Vagina (tissue), 2 donors: ENCODE measurements around the gene ACTR1A.

ENCODE experiments used
- POLR2AphosphoS5 ChIP-seq, 2 donors: sonication (generic); formaldehyde crosslinking; IDR thresholded peaks; one replicate each; pipeline ENCODE4 v1.9.0; 2017; ENCODE audit warnings: antibody characterized with exemption in 2 of 2, mild to moderate bottlenecking in 2 of 2, low read depth in 1 of 2; ENCODE audit not compliant: insufficient read depth in 1 of 2
- TF ChIP-seq, protein P1 (sequence below), 3 experiments: fragments of 450-650 bp in 2 of 3; fragments of 200-600 bp in 1 of 3; sonication (generic) in 1 of 3; IDR thresholded peaks; one replicate each; pipeline ENCODE4 v1.5.1; 2017 to 2019; ENCODE audit warnings: antibody characterized with exemption in 3 of 3, mild to moderate bottlenecking in 2 of 3, moderate library complexity in 2 of 3

DNA sequence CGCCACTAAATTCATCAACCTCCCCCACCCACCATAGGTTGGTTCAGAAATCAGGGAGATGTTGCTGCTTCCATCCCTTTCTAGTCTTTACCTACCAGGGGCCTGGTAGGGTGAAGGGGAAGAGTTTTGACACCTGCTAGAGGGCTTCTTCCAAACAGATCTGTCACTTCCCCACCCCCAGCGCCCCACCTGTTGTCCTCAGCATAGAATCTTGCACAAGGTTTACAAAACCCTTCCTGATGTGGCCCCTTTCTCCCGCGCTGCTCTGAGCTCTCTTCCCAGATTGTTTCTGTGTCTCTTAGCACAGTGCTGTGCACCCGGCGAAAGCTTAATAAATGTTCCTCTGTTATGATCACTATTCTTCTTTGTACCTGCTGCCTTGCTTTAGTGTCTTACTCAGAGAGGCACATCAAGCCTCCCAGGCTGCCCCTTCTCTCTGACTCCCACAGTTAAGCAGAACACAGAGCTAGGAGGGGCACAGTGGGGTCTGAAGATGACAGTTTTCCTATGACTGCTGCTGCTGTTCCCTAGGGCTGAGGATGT is 39.9 kb downstream of the ACTR1A start:
- TF ChIP-seq, protein P1, sequence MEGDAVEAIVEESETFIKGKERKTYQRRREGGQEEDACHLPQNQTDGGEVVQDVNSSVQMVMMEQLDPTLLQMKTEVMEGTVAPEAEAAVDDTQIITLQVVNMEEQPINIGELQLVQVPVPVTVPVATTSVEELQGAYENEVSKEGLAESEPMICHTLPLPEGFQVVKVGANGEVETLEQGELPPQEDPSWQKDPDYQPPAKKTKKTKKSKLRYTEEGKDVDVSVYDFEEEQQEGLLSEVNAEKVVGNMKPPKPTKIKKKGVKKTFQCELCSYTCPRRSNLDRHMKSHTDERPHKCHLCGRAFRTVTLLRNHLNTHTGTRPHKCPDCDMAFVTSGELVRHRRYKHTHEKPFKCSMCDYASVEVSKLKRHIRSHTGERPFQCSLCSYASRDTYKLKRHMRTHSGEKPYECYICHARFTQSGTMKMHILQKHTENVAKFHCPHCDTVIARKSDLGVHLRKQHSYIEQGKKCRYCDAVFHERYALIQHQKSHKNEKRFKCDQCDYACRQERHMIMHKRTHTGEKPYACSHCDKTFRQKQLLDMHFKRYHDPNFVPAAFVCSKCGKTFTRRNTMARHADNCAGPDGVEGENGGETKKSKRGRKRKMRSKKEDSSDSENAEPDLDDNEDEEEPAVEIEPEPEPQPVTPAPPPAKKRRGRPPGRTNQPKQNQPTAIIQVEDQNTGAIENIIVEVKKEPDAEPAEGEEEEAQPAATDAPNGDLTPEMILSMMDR (IDR thresholded peaks at IDR 0.05), result no peak
- no peak for TF ChIP-seq POLR2AphosphoS5 (IDR thresholded peaks at IDR 0.05; ENCODE audit: insufficient read depth in 1 of 2, low read depth in 1 of 2)
